ENCODE results near the gene INPP5F.
"Not testable (repeated sequence)": the region's sequence is repeated elsewhere in the genome, so short reads cannot be mapped to it uniquely, and the experiment has no call there.

The INPP5F gene

GRCh38 chr10:119747940-119748339, 22.1 kb downstream of the INPP5F start:
- DNase-seq, result no peak

DNA sequence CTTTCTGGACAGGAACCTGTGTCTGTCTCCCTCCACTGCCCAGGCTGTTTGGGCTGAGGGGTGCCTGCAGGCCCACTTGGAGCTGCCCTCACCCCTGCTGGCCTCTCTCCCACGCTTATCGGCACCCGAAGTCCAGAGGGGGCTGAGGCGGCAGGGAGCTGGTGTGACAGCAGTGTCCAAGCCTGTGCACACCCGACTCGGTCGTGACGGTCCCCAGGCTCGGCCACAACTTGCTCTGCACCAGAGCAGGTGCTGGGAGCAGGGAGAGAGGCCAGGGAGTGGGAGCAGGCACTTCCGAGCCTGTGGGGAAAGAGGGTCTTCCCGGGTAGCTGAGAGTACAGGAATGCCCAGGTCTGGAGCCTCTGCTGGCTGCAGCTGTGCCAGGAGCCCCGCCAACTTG, 23.0 kb downstream of the INPP5F start:
- no peak for DNase-seq

DNA sequence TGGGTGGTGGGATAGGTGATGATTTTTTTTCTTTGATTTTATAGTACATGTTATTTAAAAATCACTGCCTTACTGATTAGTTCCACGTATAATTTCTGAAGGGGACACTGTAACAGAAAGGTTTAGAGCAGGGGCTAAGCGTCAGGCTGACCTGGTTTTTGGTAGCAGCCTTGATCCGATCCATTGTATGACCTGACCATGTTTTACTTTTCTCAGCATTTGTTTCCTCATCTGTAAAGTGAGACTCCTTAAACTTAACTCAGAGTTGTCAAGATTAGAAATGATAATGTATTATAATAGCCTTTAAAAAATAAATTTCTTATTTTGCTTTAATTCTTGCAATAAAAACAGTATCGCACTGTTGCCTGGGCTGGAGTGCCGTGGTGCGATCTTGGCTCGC, 23.6 kb downstream of the INPP5F start:
- no peak for DNase-seq

DNA sequence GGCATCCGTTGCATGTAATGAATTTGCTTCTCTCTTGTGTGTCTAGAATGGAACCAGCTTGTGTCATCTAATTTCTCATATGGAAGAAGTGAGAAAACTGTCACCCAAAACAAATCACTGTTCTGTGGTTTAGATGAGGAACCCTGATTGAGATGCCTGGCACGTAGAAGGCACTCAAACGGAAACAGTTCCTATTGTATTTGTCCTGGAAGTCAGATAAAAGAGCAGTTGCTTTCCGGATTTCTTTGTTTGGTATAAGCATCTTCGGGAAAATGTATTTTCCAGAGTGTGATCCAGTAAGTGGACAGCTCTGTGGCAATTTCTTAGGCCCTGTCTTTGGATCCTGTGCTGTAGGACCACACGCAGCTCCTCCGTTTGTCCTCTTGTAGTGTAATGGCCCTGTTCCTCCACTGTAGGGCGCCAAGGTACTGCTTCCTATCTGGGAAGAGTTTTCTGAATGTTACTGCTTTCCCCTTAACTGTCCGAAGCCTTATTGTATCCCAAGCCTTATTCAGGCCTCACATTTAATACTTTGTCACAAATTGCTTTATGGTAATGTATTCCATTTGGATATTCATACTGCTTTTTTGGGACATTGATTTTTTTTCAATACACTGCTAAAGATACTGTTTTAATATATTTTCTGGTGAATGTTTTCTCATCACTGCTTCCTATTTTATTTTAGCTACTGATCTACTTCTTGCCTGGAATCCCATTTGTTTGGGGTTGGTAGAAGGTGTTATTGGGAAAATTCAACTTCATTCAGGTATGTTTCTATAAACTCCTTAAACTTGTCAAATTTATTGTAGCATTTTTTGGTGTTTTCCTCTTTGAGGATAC, 24.8 kb downstream of the INPP5F start:
- DNase-seq, result peak; percentile 68

- no peak for DNase-seq
Measured at GRCh38 chr10:119753309-119753708, 27.5 kb downstream of the INPP5F start.

DNA sequence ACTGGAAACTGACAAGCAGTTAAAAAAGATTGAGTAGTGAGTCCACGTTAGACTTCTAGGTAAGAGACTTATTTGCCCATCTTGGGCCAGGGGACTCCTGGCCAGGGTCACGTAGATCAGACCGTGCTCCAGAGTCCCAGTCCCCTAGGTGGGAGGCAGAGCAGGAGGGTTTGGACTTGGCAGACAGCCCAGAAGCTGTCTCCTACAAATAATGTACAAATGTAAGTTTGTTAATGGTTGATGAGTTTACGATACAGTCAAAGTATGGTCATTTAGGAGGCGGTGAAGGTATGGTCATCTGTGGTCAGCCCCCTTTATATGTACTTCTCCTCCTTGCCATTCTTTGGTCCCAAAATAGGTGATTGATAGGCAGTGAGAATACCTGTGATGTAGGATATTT, 28.2 kb downstream of the INPP5F start:
- no peak for DNase-seq

GRCh38 chr10:119754936-119755335, 29.1 kb downstream of the INPP5F start:
- no peak for DNase-seq

DNA sequence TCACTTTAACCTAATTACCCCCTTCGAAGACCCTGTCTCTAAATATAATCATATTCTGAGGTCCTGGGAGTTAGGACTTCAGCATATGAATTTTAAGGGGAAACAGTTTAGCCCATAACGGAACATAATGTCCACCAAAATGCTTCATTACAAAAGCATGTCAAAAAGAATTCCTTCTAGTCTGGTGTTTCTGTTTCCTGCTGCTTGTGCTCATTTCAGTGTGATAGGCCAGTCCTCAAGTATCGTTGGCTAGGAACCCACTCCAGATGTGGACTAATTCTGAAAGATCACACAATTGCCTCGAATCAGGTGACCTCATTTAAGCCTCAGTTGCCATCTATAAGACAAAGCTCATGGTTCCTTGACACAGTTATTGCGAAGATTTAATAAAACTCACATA, 29.6 kb downstream of the INPP5F start:
- DNase-seq, result no peak

- no peak for DNase-seq
Measured at GRCh38 chr10:119758448-119759195, 32.8 kb downstream of the INPP5F start.

DNA sequence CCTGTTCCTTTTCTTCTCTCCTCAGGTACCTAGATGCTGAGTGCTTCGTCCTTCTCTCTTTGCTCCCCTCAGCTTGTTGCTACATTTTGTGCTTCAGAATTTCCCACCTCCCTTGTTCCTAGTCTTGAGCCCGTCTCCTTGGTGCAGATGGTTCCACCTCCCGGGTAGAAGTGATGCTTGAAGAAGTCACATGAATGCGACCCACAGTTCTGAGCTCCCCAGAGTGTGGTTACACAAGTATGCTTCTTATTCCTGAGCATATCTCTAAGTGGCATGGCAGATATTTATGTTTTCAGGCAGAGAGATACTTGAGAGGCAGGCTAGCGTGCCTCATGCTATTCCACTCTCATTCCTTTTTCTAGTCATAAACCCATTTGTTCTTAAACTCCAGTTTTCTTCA, 34.0 kb downstream of the INPP5F start:
- DNase-seq, result no peak

DNA sequence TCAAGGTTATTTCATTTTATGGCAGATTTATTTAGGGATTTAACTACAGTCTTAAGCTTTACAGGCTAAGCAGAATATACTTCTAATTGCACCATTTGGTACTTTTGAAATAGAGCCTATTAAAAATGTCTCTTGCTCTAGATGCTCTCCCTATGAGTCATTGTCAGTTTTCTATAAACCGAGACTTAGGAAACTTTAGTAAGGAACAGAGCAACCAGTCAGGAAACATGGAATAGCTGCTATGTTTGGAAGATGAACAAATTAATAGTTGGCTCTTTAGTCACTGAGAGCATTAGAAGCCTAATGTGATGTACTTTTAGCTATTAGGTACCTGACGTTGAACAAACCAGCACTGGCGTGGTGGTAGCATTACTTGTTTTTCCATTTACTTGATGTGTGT, 35.3 kb downstream of the INPP5F start:
- no peak for DNase-seq

GRCh38 chr10:119762035-119762434, 36.2 kb downstream of the INPP5F start:
- no peak for DNase-seq

DNA sequence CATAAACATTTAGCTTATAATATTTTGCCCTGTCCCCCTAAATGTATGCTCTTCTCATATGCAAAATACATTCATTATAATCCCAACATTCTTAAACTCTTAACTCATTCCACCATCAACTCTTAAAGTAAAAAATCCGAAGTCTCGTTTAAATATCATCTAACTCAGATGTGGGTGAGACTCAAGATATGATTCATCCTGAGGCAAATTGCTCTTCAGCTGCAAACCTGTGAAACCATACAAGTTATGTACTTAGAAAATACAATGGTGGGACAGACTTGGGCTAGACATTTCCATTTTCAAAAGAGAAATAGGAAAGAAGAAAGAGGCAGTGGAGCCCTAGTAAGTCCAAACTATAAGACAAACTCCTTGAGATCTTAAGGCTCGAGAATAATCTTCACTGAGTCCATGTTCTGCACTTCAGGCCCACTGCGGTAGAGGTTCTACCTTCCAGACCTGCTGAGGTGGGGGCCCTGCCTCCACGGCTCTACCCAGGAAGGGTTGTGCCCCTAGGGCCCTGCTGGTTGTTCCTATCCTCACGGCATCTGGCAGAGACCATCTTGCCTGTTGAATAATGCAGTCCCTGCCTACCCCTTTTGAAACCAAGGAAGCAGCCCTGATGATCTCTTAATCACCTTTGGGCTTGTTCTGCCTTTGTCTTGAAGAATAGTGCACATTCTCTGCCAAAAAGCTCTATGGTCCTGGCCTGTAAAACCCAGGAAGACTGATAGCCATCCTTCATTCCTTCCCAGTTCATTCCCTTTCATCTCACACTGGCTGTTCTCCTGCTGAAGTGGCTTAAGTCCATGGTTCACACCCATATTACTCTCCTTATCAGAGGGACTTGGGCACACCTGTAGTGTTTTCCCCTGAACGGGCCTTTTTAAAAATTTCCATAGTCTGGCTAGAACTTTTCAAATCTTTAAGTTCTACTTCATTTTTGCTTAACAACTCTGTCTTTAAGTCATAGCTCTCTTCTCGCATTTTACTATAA, 37.3 kb downstream of the INPP5F start:
- no peak for DNase-seq

- no peak for DNase-seq
Measured at GRCh38 chr10:119768455-119769094, 42.7 kb downstream of the INPP5F start.

DNA sequence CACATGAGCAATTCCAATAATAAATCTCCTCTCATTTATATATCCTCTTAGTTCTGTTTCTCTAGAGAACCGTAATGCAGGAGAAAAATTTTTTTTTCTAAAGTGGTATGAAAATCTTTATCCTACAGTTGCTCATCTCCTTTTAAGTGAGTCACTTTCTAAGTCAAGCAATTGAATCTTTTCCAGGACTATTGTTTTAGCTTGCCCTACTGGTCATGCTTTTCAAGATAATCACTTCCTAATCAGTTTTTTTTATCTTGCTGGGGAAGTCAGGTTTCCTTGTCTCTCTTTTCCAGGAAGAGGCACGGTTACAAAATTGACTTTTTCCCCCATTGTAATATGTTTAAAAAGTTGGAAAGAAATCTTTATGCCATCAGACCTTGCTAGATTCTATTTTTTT, 44.0 kb downstream of the INPP5F start:
- DNase-seq, result no peak

DNA sequence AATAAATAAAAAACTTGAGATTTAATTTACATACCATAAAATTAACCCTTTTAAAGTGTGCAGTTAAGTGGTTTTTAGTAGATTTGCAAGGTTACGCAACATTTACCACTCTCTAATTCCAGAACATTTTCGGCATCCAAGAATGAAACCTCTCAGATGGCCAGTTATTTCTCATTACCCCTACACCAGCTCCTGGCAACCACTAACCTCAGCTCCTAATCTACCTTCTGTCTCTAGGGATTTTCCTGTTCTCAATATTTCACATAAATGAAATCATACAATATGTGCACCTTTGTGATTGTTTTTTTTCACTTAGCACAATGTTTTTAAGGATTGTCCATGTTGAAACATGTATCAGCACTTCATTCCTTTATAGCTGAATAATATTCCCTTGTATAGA, 45.1 kb downstream of the INPP5F start:
- DNase-seq, result no peak

- no peak for DNase-seq
Measured at GRCh38 chr10:119772334-119772733, 46.5 kb downstream of the INPP5F start.

DNA sequence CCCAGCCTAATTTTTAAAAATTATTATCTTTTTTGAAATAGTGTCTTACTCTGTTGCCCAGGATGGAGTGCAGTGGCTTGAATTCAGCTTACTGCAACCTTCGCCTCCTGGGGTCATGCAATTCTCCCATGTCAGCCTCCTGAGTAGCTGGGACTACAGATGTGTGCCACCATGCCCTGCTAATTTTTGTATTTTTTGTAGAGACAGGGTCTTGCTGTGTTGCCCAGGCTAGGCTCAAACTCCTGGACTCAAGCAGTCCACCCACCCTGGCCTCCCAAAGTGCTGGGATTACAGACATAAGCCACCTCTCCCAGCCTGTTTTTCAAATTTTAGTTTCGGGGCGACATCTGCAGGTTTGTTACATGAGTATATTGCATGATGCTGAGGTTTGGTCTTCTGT, 47.2 kb downstream of the INPP5F start:
- not testable (repeated sequence) for DNase-seq

GRCh38 chr10:119775529-119775928, 49.7 kb downstream of the INPP5F start:
- DNase-seq, result no peak

GRCh38 chr10:119776536-119776935, 50.7 kb downstream of the INPP5F start:
- no peak for DNase-seq

DNA sequence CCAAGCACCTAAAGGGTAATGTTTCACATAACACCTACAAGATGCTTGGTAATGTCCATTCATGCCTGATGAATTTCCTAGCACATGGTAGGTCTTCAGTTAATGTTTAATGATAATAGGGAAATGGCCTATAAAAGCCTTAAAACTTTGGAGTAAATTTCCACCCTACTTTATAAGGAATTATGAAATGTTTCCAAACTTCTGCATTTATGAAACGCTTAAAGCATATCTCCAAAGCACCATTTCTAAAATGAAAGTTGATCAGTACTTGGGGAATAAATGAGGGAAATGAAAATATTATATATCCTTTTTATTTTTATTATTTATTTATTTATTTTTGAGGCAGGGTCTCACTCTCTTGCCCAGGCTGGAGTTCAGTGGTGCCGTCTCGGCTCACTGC, 51.8 kb downstream of the INPP5F start:
- DNase-seq, result no peak

- no peak for DNase-seq
Measured at GRCh38 chr10:119778776-119779445, 53.1 kb downstream of the INPP5F start.
